ENCODE results near the gene GPR68.

GPR68 gene

DNA sequence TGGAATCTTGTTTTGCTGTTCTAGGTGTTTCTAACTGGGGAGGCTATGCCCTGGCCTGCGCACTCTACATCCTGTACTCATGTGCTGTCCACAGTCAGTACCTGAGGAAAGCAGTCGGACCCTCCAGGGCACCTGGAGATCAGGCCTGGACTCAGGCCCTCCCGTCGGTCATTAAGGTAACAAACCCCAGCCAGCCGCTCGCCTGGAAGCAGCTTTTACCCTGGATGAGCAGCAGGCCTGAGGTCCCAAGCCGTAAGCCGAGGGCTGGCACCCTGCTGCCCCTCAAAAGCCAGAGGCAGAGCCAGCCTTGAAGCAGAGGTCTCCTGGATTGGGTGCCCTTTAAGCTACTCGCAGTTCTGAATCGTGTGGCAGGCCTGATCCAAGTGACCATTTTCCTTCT, 29.1 kb downstream of the GPR68 start:
- no peak for TF ChIP-seq EGR1 (IDR thresholded peaks at IDR 0.05)
- TF ChIP-seq CREB1 (IDR thresholded peaks at IDR 0.05; ENCODE audit: low read depth), result no peak
- TF ChIP-seq NFIC (IDR thresholded peaks at IDR 0.05), result no peak
- no peak for TF ChIP-seq CEBPB (IDR thresholded peaks at IDR 0.05)
- TF ChIP-seq ZBTB7A (IDR thresholded peaks at IDR 0.05; ENCODE audit: low read depth), result no peak

- no peak for TF ChIP-seq USF1 (IDR thresholded peaks at IDR 0.05)
- no peak for TF ChIP-seq FOXM1 (IDR thresholded peaks at IDR 0.05; ENCODE audit: borderline replicate concordance, low read depth)
- no peak for TF ChIP-seq ZBTB7A (IDR thresholded peaks at IDR 0.05; ENCODE audit: low read depth)
- no peak for TF ChIP-seq TEAD4 (IDR thresholded peaks at IDR 0.05)
- no peak for TF ChIP-seq EP300 (IDR thresholded peaks at IDR 0.05; ENCODE audit: borderline replicate concordance)
- TF ChIP-seq CREB1 (IDR thresholded peaks at IDR 0.05; ENCODE audit: low read depth), result no peak
- no peak for TF ChIP-seq TAF1 (IDR thresholded peaks at IDR 0.05; ENCODE audit: low read depth)
- TF ChIP-seq CEBPB (IDR thresholded peaks at IDR 0.05), result no peak
- TF ChIP-seq YY1 (IDR thresholded peaks at IDR 0.05; ENCODE audit: low read depth), result no peak
- no peak for TF ChIP-seq EGR1 (IDR thresholded peaks at IDR 0.05)
- TF ChIP-seq NFIC (IDR thresholded peaks at IDR 0.05), result no peak
- TF ChIP-seq RAD21 (IDR thresholded peaks at IDR 0.05; ENCODE audit: low read depth), result no peak
- no peak for TF ChIP-seq TCF12 (IDR thresholded peaks at IDR 0.05; ENCODE audit: low read depth)
- TF ChIP-seq, protein P1, sequence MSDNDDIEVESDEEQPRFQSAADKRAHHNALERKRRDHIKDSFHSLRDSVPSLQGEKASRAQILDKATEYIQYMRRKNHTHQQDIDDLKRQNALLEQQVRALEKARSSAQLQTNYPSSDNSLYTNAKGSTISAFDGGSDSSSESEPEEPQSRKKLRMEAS (IDR thresholded peaks at IDR 0.05), result no peak
- no peak for TF ChIP-seq REST (IDR thresholded peaks at IDR 0.05; ENCODE audit: low read depth)
Measured at GRCh38 chr14:91214306-91214705, 30.2 kb downstream of the GPR68 start.

GRCh38 chr14:91211017-91211416, 33.5 kb downstream of the GPR68 start:
- TF ChIP-seq NFIC (IDR thresholded peaks at IDR 0.05) (no peak), USF1 (IDR thresholded peaks at IDR 0.05) (no peak), EGR1 (IDR thresholded peaks at IDR 0.05) (no peak), TCF12 (IDR thresholded peaks at IDR 0.05; ENCODE audit: low read depth) (no peak), EP300 (IDR thresholded peaks at IDR 0.05; ENCODE audit: borderline replicate concordance) (no peak)

- no peak for TF ChIP-seq EGR1 (IDR thresholded peaks at IDR 0.05)
- TF ChIP-seq FOXM1 (IDR thresholded peaks at IDR 0.05; ENCODE audit: borderline replicate concordance, low read depth), result no peak
- TF ChIP-seq TEAD4 (IDR thresholded peaks at IDR 0.05), result no peak
- TF ChIP-seq TCF12 (IDR thresholded peaks at IDR 0.05; ENCODE audit: low read depth), result no peak
- TF ChIP-seq CREB1 (IDR thresholded peaks at IDR 0.05; ENCODE audit: low read depth), result no peak
- no peak for TF ChIP-seq REST (IDR thresholded peaks at IDR 0.05; ENCODE audit: low read depth)
- TF ChIP-seq, protein P1 (IDR thresholded peaks at IDR 0.05), result no peak
- TF ChIP-seq RAD21 (IDR thresholded peaks at IDR 0.05; ENCODE audit: low read depth), result no peak
- TF ChIP-seq TAF1 (IDR thresholded peaks at IDR 0.05; ENCODE audit: low read depth), result no peak
- TF ChIP-seq EP300 (IDR thresholded peaks at IDR 0.05; ENCODE audit: borderline replicate concordance), result no peak
- no peak for TF ChIP-seq YY1 (IDR thresholded peaks at IDR 0.05; ENCODE audit: low read depth)
- no peak for TF ChIP-seq CEBPB (IDR thresholded peaks at IDR 0.05)
Measured at GRCh38 chr14:91207008-91207407, 37.5 kb downstream of the GPR68 start.

DNA sequence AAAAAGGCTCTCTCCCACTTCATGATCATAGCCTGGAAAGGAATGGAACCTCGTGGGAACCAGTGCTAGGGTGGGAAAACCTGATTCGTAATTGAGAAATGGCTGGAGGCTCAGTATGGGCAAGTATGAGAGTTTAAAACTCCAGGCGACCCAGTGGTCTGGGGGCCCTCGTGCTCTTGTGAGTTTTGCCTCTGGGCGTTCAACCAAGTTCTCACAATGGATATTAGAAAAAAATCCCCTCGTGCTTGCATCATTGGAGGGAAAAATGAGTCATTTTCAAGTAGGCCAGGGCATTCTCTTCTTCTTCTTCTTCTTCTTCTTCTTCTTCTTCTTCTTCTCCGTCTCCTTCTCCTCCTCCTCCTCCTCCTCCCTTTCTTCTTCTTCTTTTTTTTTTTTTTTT, 39.0 kb downstream of the GPR68 start:
- TF ChIP-seq TEAD4 (IDR thresholded peaks at IDR 0.05) (no peak), TCF12 (IDR thresholded peaks at IDR 0.05; ENCODE audit: low read depth) (no peak), NFIC (IDR thresholded peaks at IDR 0.05) (no peak), REST (IDR thresholded peaks at IDR 0.05; ENCODE audit: low read depth) (no peak), EGR1 (IDR thresholded peaks at IDR 0.05) (no peak), ZBTB7A (IDR thresholded peaks at IDR 0.05; ENCODE audit: low read depth) (no peak)

All from Ishikawa (cell line).